ENCODE results near the gene MYL7. TPM values are rescaled to one million over a fixed set of nuclear protein-coding genes. Genes with fewer than 3 reads are reported as not detected.

The MYL7 gene
- polyA plus RNA-seq, 2 of the 4 experiments (the other 2 are of a cell fraction), result not detected

- TF ChIP-seq NPAS2 (CRISPR knock-in tag; IDR thresholded peaks at IDR 0.05; ENCODE audit: borderline replicate concordance) (no peak), CHD2 (IDR thresholded peaks at IDR 0.05; ENCODE audit: low read length, partially characterized antibody) (no peak), SREBF2 (IDR thresholded peaks at IDR 0.05) (no peak), RCOR1 (IDR thresholded peaks at IDR 0.05; ENCODE audit: low read depth, low read length) (no peak), PBX3 (IDR thresholded peaks at IDR 0.05) (no peak), HOXB13 (CRISPR knock-in tag; IDR thresholded peaks at IDR 0.05; ENCODE audit: low read depth) (no peak)
Measured at GRCh38 chr7:44155191-44156185, 14.4 kb upstream of the MYL7 start (continued).

GRCh38 chr7:44154703-44155102, 13.6 kb upstream of the MYL7 start:
- DNase-seq (ENCODE audit: low read depth in 1 of 2, low spot score in 1 of 2), result no peak
- no peak for FAIRE-seq
- Histone ChIP-seq H3K4me2 (no peak overlapping the region), H3K9me3 (no peaks in the 10 kb centered on the region), H3K4me1 (no peaks in the 10 kb centered on the region), H3K4me3 (no peak overlapping the region), H3K27ac (no peak overlapping the region)
- ChIA-PET POLR2A (no interaction called here), CTCF (interaction anchor here (0.8 kb wide), 1 partner anchor 10 kb away, joined by 3 read pairs; no protein-coding TSS in a partner anchor)
- 68% methylated on average over 3 of the region's 3 CpGs for WGBS (ENCODE audit: missing lambda C conversion rate)
- TF ChIP-seq KDM5A (IDR thresholded peaks at IDR 0.05) (no peak), HEYL (CRISPR knock-in tag; IDR thresholded peaks at IDR 0.05) (no peak), RCOR1 (IDR thresholded peaks at IDR 0.05; ENCODE audit: low read depth, low read length) (no peak), CHD2 (IDR thresholded peaks at IDR 0.05; ENCODE audit: low read length, partially characterized antibody) (no peak), FOSB (CRISPR knock-in tag; IDR thresholded peaks at IDR 0.05) (no peak), NFE2L2 (conservative IDR thresholded peaks at IDR 0.05; ENCODE audit: low read length) (no peak), GATA3 (IDR thresholded peaks at IDR 0.05; ENCODE audit: borderline replicate concordance) (no peak), RAD21 (conservative IDR thresholded peaks at IDR 0.05 in 1 of 2, IDR thresholded peaks at IDR 0.05 in 1 of 2) (no peak)
- TF ChIP-seq, protein P1, sequence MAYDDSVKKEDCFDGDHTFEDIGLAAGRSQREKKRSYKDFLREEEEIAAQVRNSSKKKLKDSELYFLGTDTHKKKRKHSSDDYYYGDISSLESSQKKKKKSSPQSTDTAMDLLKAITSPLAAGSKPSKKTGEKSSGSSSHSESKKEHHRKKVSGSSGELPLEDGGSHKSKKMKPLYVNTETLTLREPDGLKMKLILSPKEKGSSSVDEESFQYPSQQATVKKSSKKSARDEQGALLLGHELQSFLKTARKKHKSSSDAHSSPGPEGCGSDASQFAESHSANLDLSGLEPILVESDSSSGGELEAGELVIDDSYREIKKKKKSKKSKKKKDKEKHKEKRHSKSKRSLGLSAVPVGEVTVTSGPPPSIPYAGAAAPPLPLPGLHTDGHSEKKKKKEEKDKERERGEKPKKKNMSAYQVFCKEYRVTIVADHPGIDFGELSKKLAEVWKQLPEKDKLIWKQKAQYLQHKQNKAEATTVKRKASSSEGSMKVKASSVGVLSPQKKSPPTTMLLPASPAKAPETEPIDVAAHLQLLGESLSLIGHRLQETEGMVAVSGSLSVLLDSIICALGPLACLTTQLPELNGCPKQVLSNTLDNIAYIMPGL (CRISPR knock-in tag; IDR thresholded peaks at IDR 0.05; ENCODE audit: borderline replicate concordance), result no peak
- TF ChIP-seq, protein P2, sequence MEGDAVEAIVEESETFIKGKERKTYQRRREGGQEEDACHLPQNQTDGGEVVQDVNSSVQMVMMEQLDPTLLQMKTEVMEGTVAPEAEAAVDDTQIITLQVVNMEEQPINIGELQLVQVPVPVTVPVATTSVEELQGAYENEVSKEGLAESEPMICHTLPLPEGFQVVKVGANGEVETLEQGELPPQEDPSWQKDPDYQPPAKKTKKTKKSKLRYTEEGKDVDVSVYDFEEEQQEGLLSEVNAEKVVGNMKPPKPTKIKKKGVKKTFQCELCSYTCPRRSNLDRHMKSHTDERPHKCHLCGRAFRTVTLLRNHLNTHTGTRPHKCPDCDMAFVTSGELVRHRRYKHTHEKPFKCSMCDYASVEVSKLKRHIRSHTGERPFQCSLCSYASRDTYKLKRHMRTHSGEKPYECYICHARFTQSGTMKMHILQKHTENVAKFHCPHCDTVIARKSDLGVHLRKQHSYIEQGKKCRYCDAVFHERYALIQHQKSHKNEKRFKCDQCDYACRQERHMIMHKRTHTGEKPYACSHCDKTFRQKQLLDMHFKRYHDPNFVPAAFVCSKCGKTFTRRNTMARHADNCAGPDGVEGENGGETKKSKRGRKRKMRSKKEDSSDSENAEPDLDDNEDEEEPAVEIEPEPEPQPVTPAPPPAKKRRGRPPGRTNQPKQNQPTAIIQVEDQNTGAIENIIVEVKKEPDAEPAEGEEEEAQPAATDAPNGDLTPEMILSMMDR (IDR thresholded peaks at IDR 0.05), result no peak
- ATAC-seq, result no peak

GRCh38 chr7:44153948-44154335, 12.8 kb upstream of the MYL7 start:
- ChIA-PET CTCF (interaction anchor here (0.8 to 0.9 kb wide), 2 partner anchors 17 to 22 kb away, joined by 3 read pairs; no protein-coding TSS in a partner anchor), POLR2A (no interaction called here)
- WGBS (ENCODE audit: missing lambda C conversion rate), result 82% methylated on average over 5 of the region's 5 CpGs
- no peak for TF ChIP-seq HES2 (IDR thresholded peaks at IDR 0.05)
- TF ChIP-seq SMC3 (IDR thresholded peaks at IDR 0.05), result no peak
- TF ChIP-seq EHMT2 (IDR thresholded peaks at IDR 0.05; ENCODE audit: low read depth), result no peak
- no peak for TF ChIP-seq RAD21 (conservative IDR thresholded peaks at IDR 0.05 in 1 of 2, IDR thresholded peaks at IDR 0.05 in 1 of 2)
- no peak for TF ChIP-seq FOSL2 (IDR thresholded peaks at IDR 0.05)
- no peak for TF ChIP-seq FOSL2 (CRISPR knock-in tag; IDR thresholded peaks at IDR 0.05)
- no peak for FAIRE-seq
- ATAC-seq, result no peak
- DNase-seq (ENCODE audit: low read depth in 1 of 2, low spot score in 1 of 2), result no peak
- H3K27ac ChIP-seq, result no peak overlapping the region
- no peak overlapping the region for H3K4me3 ChIP-seq
- no peaks in the 10 kb centered on the region for H3K9me3 ChIP-seq
- no peaks in the 10 kb centered on the region for H3K4me1 ChIP-seq
- H3K4me2 ChIP-seq, result no peak overlapping the region
